Measurements from ENCODE around the gene SLF2. TPM values are rescaled to one million over a fixed set of nuclear protein-coding genes. Genes with fewer than 3 reads are reported as not detected.

The SLF2 gene
- total RNA-seq, 1 experiment from 2014 or later: 23.1 TPM

GRCh38 chr10:100874702-100875483 is 37.9 kb upstream of the SLF2 start:
- Histone ChIP-seq H3K9ac (ENCODE audit: extremely low read depth, insufficient read length, low read length) (no peak overlapping the region), H3K14ac (ENCODE audit: insufficient read depth, low read length) (no peak overlapping the region), H3T11ph (ENCODE audit: low read length) (no peak overlapping the region), H2BK15ac (ENCODE audit: low read depth, low read length) (no peak overlapping the region), H4K20me1 (ENCODE audit: control insufficient read depth, insufficient read depth, insufficient read length) (no peaks in the 10 kb centered on the region), H3K4me1 (ENCODE audit: insufficient read depth, low read length) (no peaks in the 10 kb centered on the region), H2BK5ac (ENCODE audit: insufficient read length, low read length) (no peak overlapping the region), H4K91ac (ENCODE audit: insufficient read length, low read depth, low read length) (no peak overlapping the region), H3K23me2 (ENCODE audit: insufficient read length, low read depth, low read length, poor library complexity, severe bottlenecking) (no peaks in the 10 kb centered on the region), H3K56ac (ENCODE audit: insufficient read length, low read depth, low read length) (no peak overlapping the region), H4K8ac (replicated peaks; ENCODE audit: insufficient read length, low read depth, low read length) (no peak overlapping the region), H2BK20ac (ENCODE audit: low read depth, low read length, poor library complexity, severe bottlenecking) (no peak overlapping the region), H2BK12ac (ENCODE audit: insufficient read length, low read depth, low read length) (no peak overlapping the region), H3K27ac (ENCODE audit: insufficient read length, low read depth, low read length) (no peak overlapping the region), H4K5ac (ENCODE audit: insufficient read length, low read depth, low read length) (no peak overlapping the region), H2BK120ac (ENCODE audit: low read depth, low read length, poor library complexity, severe bottlenecking) (no peak overlapping the region), H2AK5ac (ENCODE audit: insufficient read length, low read length) (no peak overlapping the region), H3K27me3 (ENCODE audit: insufficient read depth, low read length) (no peaks in the 10 kb centered on the region; the same call in 1 of the 2 replicates), H3K18ac (ENCODE audit: insufficient read length, low read depth, low read length) (no peak overlapping the region), H3K9me3 (ENCODE audit: control insufficient read depth, low read depth, low read length) (no peaks in the 10 kb centered on the region), H3K79me2 (ENCODE audit: insufficient read depth, low read length) (no peaks in the 10 kb centered on the region), H3K23ac (ENCODE audit: insufficient read length, low read depth, low read length) (no peak overlapping the region), H2AFZ (ENCODE audit: low read length) (no peak overlapping the region), H3K79me1 (ENCODE audit: insufficient read depth, low read depth, low read length, poor library complexity, severe bottlenecking) (no peaks in the 10 kb centered on the region), H3K4ac (ENCODE audit: low read depth, low read length) (no peak overlapping the region), H3K4me2 (ENCODE audit: insufficient read depth, insufficient read length, low read length) (no peak overlapping the region)
- Mint-ChIP-seq H3K4me1 (peaks cover 5 to 55% of the 10 kb centered on the region in 2 experiments), H3K9me3 (no peaks in the 10 kb centered on the region; a peak in 1 of 5 replicates), H3K36me3 (ENCODE audit: insufficient read depth in 1 of 3, low read depth in 3 of 3) (no peaks in the 10 kb centered on the region), H3K27me3 (ENCODE audit: low read depth) (peaks cover 83% of the 10 kb centered on the region), H3K4me3 (no peak overlapping the region), H3K27ac (no peak overlapping the region)
- no peak for DNase-seq
- no peak for TF ChIP-seq CTCF (conservative IDR thresholded peaks at IDR 0.05)
- WGBS (ENCODE audit: extremely low coverage, insufficient read length, low lambda C conversion rate): no CpG with 5 or more reads among the region's 20 CpGs

All from H9 (cell line).